ENCODE measurements around the gene ESPL1. TPM values are rescaled to one million over a fixed set of nuclear protein-coding genes. Genes with fewer than 3 reads are reported as not detected.

Gene ESPL1
- total and polyA plus RNA-seq, 4 donors: 2.8 to 19.3 (median 3.7) TPM

DNA sequence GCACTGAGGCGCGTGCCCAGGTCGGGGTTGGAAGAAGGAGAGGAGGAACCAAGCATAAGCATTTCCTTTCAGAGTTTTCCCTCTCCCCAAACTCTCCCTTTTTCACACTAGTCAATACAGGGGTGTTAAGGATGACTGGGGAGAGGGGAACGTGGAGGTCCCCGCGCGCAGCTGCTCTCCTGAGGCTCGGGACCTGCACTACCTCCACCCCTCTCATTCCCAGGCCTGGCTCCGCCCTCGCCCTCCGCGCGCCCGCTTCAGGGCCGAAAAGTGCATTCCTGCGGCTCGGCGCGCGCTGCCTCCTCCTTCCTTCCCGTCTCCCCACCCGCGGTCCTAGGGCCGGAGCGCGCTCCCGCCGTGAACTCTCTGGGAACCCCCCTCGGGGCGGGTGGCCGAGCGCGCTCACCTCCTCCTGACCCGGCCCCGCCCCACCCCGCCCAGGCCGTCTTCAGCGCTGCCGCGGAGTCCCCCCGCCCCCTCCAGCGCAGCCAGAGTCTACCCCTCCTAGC, 47.4 kb upstream of the ESPL1 start:
- H3K9ac ChIP-seq (ENCODE audit: low read depth in 1 of 2, low read length in 2 of 2): no peak overlapping the region
- under 1% methylated on average over 42 of the region's 42 CpGs for WGBS
- peak; percentile 71 for DNase-seq (ENCODE audit: low spot score)

DNA sequence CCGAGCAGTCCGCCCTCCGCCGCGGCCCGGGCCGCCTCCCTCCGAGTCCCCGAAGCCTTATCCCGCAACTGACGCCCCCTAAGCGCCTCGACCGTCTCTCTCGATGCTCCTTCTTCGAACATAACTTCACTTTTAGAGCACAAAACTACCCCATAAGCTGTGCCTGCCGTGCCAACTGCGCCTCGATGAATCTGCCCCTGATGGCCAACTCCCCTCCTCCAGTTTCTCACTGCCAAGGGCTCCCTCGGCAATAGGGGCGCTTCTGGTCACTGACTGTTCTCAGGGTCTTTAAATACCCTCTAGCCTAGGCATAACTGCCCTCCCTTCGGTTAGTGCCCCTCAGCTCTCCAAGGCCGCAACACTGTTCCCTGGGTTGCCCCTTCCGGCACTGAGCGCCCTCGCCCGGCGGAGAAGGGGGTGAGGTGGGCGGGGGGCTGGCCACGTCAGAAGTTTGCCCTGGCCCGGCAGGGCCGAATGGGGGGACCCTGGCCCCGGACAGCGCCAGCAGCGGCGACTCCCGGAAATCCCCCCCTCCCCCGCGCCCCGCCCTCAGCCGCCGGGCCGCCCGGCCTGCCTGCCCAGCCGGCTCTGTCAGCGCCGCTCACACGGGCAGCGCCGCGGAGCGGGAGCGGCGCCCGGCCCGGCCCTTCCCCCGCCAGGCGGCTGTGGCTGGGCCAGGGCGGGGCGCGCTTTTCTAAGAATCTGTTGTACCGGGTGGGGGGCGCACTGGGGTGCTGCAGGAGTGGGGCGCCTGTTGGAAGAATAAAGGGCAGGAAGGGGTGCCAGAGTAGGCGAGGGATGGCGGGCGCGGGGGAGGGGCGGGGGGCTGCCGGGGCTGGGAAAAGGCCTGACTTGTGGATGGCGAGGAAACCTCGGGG, 46.7 kb upstream of the ESPL1 start:
- TF ChIP-seq CTCF (IDR thresholded peaks at IDR 0.05; ENCODE audit: low read depth, low read length, missing input control) (peak; percentile 13), RXRA (IDR thresholded peaks at IDR 0.05) (no peak)
- TF ChIP-seq, protein P1, sequence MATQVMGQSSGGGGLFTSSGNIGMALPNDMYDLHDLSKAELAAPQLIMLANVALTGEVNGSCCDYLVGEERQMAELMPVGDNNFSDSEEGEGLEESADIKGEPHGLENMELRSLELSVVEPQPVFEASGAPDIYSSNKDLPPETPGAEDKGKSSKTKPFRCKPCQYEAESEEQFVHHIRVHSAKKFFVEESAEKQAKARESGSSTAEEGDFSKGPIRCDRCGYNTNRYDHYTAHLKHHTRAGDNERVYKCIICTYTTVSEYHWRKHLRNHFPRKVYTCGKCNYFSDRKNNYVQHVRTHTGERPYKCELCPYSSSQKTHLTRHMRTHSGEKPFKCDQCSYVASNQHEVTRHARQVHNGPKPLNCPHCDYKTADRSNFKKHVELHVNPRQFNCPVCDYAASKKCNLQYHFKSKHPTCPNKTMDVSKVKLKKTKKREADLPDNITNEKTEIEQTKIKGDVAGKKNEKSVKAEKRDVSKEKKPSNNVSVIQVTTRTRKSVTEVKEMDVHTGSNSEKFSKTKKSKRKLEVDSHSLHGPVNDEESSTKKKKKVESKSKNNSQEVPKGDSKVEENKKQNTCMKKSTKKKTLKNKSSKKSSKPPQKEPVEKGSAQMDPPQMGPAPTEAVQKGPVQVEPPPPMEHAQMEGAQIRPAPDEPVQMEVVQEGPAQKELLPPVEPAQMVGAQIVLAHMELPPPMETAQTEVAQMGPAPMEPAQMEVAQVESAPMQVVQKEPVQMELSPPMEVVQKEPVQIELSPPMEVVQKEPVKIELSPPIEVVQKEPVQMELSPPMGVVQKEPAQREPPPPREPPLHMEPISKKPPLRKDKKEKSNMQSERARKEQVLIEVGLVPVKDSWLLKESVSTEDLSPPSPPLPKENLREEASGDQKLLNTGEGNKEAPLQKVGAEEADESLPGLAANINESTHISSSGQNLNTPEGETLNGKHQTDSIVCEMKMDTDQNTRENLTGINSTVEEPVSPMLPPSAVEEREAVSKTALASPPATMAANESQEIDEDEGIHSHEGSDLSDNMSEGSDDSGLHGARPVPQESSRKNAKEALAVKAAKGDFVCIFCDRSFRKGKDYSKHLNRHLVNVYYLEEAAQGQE (IDR thresholded peaks at IDR 0.05): peak; percentile 20
- Histone ChIP-seq H3K36me3 (ENCODE audit: control insufficient read depth in 4 of 4, insufficient read depth in 3 of 4, low read depth in 1 of 4, low read length in 3 of 4) (no peaks in the 10 kb centered on the region), H3K4me1 (ENCODE audit: control insufficient read depth in 4 of 4, insufficient read depth in 4 of 4, low read length in 3 of 4) (peaks cover 0 to 22% (median 10%) of the 10 kb centered on the region in 4 donors), H3K9ac (ENCODE audit: low read depth in 1 of 2, low read length in 2 of 2) (peak overlapping the region; percentile 75 to 89), H3K27me3 (ENCODE audit: control insufficient read depth in 4 of 4, insufficient read depth in 4 of 4, low read length in 3 of 4) (no peaks in the 10 kb centered on the region), H3K4me3 (ENCODE audit: low read depth in 1 of 3, low read length in 3 of 3) (peak overlapping the region; percentile 57 to 82 (median 64)), H3K9me3 (ENCODE audit: control insufficient read depth in 4 of 4, low read length in 3 of 4) (no peaks in the 10 kb centered on the region), H3K27ac (ENCODE audit: low read depth in 1 of 2, low read length in 2 of 2) (peak overlapping the region; percentile 97 to 98)
- 2% methylated on average over 72 of the region's 72 CpGs for WGBS
- DNase-seq (ENCODE audit: low spot score): peak; percentile 65

More for the DNA sequence above, 47.4 kb upstream of the ESPL1 start:
- Histone ChIP-seq H3K27ac (ENCODE audit: low read depth in 1 of 2, low read length in 2 of 2) (peak overlapping the region; percentile 97 to 98), H3K27me3 (ENCODE audit: control insufficient read depth in 4 of 4, insufficient read depth in 4 of 4, low read length in 3 of 4) (no peaks in the 10 kb centered on the region), H3K4me1 (ENCODE audit: control insufficient read depth in 4 of 4, insufficient read depth in 4 of 4, low read length in 3 of 4) (peaks cover 0 to 22% (median 10%) of the 10 kb centered on the region in 4 donors), H3K9me3 (ENCODE audit: control insufficient read depth in 4 of 4, low read length in 3 of 4) (no peaks in the 10 kb centered on the region), H3K36me3 (ENCODE audit: control insufficient read depth in 4 of 4, insufficient read depth in 3 of 4, low read depth in 1 of 4, low read length in 3 of 4) (no peaks in the 10 kb centered on the region), H3K4me3 (ENCODE audit: low read depth in 1 of 3, low read length in 3 of 3) (peak overlapping the region; percentile 57 to 82 (median 72))
- TF ChIP-seq CTCF (IDR thresholded peaks at IDR 0.05; ENCODE audit: low read depth, low read length, missing input control) (no peak), RXRA (IDR thresholded peaks at IDR 0.05) (peak; percentile 65 to 74), RAD21 (IDR thresholded peaks at IDR 0.05) (peak in 1 of 2 donors; percentile 14), SP1 (IDR thresholded peaks at IDR 0.05) (peak; percentile 39)
